ENCODE data around the gene ELAVL2.

GRCh38 chr9:23858234-23858633 lies 32.2 kb upstream of the ELAVL2 start:
- TF ChIP-seq CTCF (IDR thresholded peaks at IDR 0.05; ENCODE audit: insufficient read depth, low read length) (no peak), POLR2AphosphoS5 (IDR thresholded peaks at IDR 0.05; ENCODE audit: low read depth) (no peak)

Measured in HL-60 (cell line).